A549 treated with Mapracorat at 1 μM for 4 hours (cell line): Measurements from ENCODE around the gene SF3B5. TPM values are rescaled to one million over a fixed set of nuclear protein-coding genes. Genes with fewer than 3 reads are reported as not detected.

Experiments
- total RNA-seq: library from RNA; stranded (reverse); fragments of 200-300 nt; extraction: Qiagen RNA extraction; gene quantifications from 5 replicates; pipeline ENCODE4 v1.2.3, GENCODE V29; 2022

SF3B5 gene
- 198 to 229 TPM (median 214 TPM) in 5 replicates for total RNA-seq

GRCh38 chr6:144095134-144096002 lies at the start of gene SF3B5:
Gene SF3B5 (minus strand): TSS chr6:144095573. CDS start chr6:144095497, 76 bp downstream.

Other genes with a start within 250 kb of the SF3B5 start
- gene ZC2HC1B, start 231.1 kb downstream of the SF3B5 start, total RNA-seq: not detected in 5 replicates
- gene PLAGL1, start 87.3 kb downstream of the SF3B5 start, total RNA-seq: 5.9 to 8.7 TPM (median 8.1 TPM) in 5 replicates
- 2.2 to 2.9 TPM (median 2.5 TPM) in 5 replicates for gene STX11, start 54.9 kb upstream of the SF3B5 start, total RNA-seq
- 6.5 to 10.8 TPM (median 6.9 TPM) in 5 replicates for gene UTRN, start 189.8 kb upstream of the SF3B5 start, total RNA-seq